Measurements from ENCODE around the gene ZNF10. TPM values are rescaled to one million over a fixed set of nuclear protein-coding genes. Genes with fewer than 3 reads are reported as not detected.

ZNF10 gene
- 7.0 and 15.6 TPM in 2 replicates for polyA plus RNA-seq (2014; cell fraction: cytosol; rRNA removed)
- polyA plus RNA-seq (2014; cell fraction: nucleus; rRNA removed) = 21.0 and 23.8 TPM in 2 replicates

GRCh38 chr12:133130038-133130807, at the start of gene ZNF10, which contains the start of gene ZNF891:
TSS of gene ZNF10 (plus strand) at chr12:133130627. CDS start at chr12:133144493, 13,866 bp downstream.
TSS of gene ZNF891 (minus strand) at chr12:133130274. CDS start at chr12:133121918, 8,356 bp downstream.
- peak; percentile 98 for DNase-seq (ENCODE audit: low spot score)

- DNase-seq (ENCODE audit: low spot score) = peak; percentile 34
Measured at GRCh38 chr12:133081159-133081780, 49.2 kb upstream of the ZNF10 start.

GRCh38 chr12:133083345-133083744, 47.1 kb upstream of the ZNF10 start:
- DNase-seq (ENCODE audit: low spot score) = no peak

- DNase-seq (ENCODE audit: low spot score) = no peak
Measured at GRCh38 chr12:133105620-133106019, 24.8 kb upstream of the ZNF10 start.

- DNase-seq (ENCODE audit: low spot score) = no peak
Measured at GRCh38 chr12:133106253-133106652, 24.2 kb upstream of the ZNF10 start.

- no peak for DNase-seq (ENCODE audit: low spot score)
Measured at GRCh38 chr12:133107121-133107520, 23.3 kb upstream of the ZNF10 start.

GRCh38 chr12:133108150-133108549, 22.3 kb upstream of the ZNF10 start:
- DNase-seq (ENCODE audit: low spot score) = no peak

- no peak for DNase-seq (ENCODE audit: low spot score)
Measured at GRCh38 chr12:133120385-133121191, 9.8 kb upstream of the ZNF10 start.

- no peak for DNase-seq (ENCODE audit: low spot score)
Measured at GRCh38 chr12:133124674-133125073, 5.8 kb upstream of the ZNF10 start.

GRCh38 chr12:133129368-133130037, 924 bp upstream of the ZNF10 start:
- DNase-seq (ENCODE audit: low spot score) = no peak

- DNase-seq (ENCODE audit: low spot score) = no peak
Measured at GRCh38 chr12:133130808-133131128, 341 bp downstream of the ZNF10 start.

- no peak for DNase-seq (ENCODE audit: low spot score)
Measured at GRCh38 chr12:133135747-133136146, 5.3 kb downstream of the ZNF10 start.

- no peak for DNase-seq (ENCODE audit: low spot score)
Measured at GRCh38 chr12:133145981-133146380, 15.6 kb downstream of the ZNF10 start.

GRCh38 chr12:133156125-133156690, 25.8 kb downstream of the ZNF10 start:
- no peak for DNase-seq (ENCODE audit: low spot score)

- no peak for DNase-seq (ENCODE audit: low spot score)
Measured at GRCh38 chr12:133165776-133166175, 35.3 kb downstream of the ZNF10 start.

GRCh38 chr12:133172491-133172890, 42.1 kb downstream of the ZNF10 start:
- no peak for DNase-seq (ENCODE audit: low spot score)

- no peak for DNase-seq (ENCODE audit: low spot score)
Measured at GRCh38 chr12:133174901-133175300, 44.5 kb downstream of the ZNF10 start.

- DNase-seq (ENCODE audit: low spot score) = no peak
Measured at GRCh38 chr12:133180669-133181068, 50.2 kb downstream of the ZNF10 start.

GRCh38 chr12:133181238-133181959, 51.0 kb downstream of the ZNF10 start, which contains the start of gene ZNF268:
TSS of gene ZNF268 (plus strand) at chr12:133181495. CDS start at chr12:133181998, 503 bp downstream.
- peak; percentile 96 for DNase-seq (ENCODE audit: low spot score)

GRCh38 chr12:133190176-133190575, 59.7 kb downstream of the ZNF10 start:
- DNase-seq (ENCODE audit: low spot score) = no peak
